ENCODE results near the gene UGT2A1.

The UGT2A1 gene

GRCh38 chr4:69584135-69584534 lies 68.9 kb downstream of the UGT2A1 start:
- DNase-seq, result no peak

GRCh38 chr4:69583543-69583942 lies 69.5 kb downstream of the UGT2A1 start:
- DNase-seq, result no peak

DNA sequence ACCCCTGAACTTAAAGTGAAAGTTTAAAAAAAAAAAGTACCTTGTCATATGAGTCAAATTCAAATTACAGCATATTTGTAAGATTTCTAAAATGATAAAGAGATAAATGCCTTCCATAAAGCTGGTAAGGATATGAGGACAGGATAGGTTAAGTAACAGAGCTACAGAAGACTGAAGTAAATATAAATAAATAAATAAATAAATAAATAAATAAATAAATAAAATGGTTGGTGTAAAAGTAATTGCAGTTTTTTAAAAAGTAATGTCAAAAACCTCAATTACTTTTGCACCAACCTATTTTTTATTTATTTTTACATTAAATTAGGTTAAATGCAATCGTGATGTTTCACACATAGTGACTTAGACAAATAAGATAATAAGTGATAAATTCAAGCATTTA lies 75.8 kb downstream of the UGT2A1 start:
- no peak for DNase-seq

DNA sequence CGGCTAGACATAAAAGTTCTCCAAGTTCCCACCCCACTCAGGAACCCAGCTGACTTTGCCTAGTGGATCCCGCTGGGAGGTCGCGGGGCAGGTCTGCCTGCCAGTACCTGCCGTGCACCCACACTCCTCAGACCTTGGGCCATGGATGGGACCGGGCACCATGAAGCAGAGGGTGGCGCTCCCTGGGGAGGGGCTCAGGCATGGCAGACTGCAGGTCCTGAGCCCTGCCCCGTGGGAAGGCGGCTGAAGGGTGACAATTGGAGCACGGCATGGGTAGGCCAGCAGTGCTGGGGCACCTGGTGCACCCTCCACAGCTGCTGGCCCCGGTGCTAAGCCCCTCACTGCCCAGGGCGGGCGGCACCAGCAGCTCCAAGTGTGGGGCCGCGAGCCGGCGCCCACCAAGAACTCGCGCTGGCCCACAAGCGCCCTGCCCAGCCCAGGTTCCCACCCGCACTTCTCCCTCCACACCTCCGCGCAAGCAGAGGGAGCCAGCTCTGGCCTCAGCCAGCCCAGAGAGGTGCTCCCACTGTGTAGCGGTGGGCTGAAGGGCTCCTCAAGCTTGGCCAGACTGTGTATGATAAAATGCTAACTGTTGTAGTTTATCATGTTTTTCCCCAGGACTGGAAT lies 76.7 kb downstream of the UGT2A1 start:
- no peak for DNase-seq

GRCh38 chr4:69568787-69569186 lies 84.3 kb downstream of the UGT2A1 start:
- DNase-seq, result no peak

DNA sequence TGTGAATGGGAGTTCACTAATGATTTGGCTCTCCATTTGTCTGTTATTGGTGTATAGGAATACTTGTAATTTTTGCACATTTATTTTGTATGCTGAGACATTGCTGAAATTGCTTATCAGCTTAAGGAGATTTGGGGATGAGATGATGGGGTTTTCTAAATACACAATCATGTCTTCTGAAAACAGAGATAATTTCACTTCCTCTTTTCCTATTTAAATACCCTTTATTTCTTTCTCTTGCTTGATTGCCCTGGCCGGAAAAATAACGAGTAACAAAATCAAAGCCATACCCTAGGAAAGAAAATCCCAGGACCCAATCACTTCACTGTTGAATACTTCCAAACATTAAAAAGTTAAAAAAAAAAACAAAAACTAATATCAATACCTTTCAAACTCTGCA lies 89.6 kb downstream of the UGT2A1 start:
- no peak for DNase-seq

- DNase-seq, result no peak
Measured at GRCh38 chr4:69549651-69550050, 103.4 kb downstream of the UGT2A1 start.

DNA sequence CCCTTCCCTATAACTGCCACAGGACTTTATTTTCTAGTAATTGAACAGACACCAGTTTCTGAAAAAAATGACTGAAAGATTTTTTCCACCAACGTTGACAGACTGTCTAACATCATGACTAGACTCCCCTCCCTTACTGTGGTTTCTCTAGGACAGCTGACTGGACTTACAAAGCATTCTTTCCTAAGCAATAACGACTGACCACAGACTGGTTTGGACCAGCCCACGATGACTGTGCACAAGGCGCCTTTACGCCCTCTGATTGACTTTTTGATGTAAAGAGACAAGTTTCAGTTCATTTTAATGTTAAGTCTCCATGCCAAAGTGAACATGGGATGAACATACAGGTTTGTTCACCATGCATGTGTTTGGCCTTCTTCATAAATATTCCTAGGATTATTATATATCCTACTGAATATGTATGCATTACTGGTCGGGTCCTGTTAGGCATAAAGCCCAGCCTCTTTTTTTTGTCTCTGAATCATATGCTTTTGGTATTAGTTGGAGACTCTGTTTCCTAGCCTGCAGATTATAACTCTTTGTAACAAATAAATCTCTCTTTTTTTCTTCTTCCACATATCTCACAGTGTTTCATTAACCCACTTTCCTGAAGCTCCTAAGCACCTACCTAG lies 106.8 kb downstream of the UGT2A1 start:
- no peak for DNase-seq

Measured in NCI-H1105 treated with DMSO at 0.1 percent for 48 hours (cell line).